GM21576 (cell line): ENCODE data around the gene MYD88.
"Not testable (repeated sequence)": the region's sequence is repeated elsewhere in the genome, so short reads cannot be mapped to it uniquely, and the experiment has no call there.

Experiments used
- ATAC-seq: cut with Tn5 transposase; IDR thresholded peaks from one replicate; pipeline ENCODE4 v1.9.1; 2021; ENCODE audit warnings: mild to moderate bottlenecking, moderate library complexity; ENCODE audit not compliant: unreplicated experiment

The MYD88 gene

DNA sequence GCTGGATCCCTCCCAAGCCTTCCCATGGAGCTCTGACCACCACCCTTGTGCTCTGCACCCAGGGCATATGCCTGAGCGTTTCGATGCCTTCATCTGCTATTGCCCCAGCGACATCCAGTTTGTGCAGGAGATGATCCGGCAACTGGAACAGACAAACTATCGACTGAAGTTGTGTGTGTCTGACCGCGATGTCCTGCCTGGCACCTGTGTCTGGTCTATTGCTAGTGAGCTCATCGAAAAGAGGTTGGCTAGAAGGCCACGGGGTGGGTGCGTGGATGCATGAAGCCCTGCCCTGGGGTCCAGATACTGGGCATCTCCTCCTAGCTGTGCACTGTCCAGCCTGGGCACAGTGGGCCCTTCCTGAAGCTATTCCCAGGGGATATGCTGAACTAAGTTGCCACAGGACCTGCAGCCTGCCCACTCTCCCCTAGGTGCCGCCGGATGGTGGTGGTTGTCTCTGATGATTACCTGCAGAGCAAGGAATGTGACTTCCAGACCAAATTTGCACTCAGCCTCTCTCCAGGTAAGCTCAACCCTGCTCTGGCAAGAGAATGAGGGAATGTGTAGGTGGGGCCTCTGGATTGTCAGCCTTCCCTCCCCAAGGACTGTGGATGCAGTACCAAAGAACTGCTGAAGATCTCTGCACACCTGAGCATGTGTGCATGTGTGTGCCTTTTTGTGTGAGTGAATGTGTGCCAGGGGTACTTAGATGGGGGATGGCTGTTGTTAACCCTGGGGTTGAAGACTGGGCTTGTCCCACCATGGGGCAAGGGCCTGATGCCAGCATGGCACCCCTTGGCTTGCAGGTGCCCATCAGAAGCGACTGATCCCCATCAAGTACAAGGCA, 2.1 kb downstream of the MYD88 start:
- ATAC-seq, result no peak

DNA sequence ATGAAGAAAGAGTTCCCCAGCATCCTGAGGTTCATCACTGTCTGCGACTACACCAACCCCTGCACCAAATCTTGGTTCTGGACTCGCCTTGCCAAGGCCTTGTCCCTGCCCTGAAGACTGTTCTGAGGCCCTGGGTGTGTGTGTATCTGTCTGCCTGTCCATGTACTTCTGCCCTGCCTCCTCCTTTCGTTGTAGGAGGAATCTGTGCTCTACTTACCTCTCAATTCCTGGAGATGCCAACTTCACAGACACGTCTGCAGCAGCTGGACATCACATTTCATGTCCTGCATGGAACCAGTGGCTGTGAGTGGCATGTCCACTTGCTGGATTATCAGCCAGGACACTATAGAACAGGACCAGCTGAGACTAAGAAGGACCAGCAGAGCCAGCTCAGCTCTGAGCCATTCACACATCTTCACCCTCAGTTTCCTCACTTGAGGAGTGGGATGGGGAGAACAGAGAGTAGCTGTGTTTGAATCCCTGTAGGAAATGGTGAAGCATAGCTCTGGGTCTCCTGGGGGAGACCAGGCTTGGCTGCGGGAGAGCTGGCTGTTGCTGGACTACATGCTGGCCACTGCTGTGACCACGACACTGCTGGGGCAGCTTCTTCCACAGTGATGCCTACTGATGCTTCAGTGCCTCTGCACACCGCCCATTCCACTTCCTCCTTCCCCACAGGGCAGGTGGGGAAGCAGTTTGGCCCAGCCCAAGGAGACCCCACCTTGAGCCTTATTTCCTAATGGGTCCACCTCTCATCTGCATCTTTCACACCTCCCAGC, 2.9 kb downstream of the MYD88 start:
- ATAC-seq, result no peak

DNA sequence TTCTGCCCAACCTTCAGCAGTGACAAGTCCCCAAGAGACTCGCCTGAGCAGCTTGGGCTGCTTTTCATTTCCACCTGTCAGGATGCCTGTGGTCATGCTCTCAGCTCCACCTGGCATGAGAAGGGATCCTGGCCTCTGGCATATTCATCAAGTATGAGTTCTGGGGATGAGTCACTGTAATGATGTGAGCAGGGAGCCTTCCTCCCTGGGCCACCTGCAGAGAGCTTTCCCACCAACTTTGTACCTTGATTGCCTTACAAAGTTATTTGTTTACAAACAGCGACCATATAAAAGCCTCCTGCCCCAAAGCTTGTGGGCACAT, 3.5 kb downstream of the MYD88 start:
- no peak for ATAC-seq

DNA sequence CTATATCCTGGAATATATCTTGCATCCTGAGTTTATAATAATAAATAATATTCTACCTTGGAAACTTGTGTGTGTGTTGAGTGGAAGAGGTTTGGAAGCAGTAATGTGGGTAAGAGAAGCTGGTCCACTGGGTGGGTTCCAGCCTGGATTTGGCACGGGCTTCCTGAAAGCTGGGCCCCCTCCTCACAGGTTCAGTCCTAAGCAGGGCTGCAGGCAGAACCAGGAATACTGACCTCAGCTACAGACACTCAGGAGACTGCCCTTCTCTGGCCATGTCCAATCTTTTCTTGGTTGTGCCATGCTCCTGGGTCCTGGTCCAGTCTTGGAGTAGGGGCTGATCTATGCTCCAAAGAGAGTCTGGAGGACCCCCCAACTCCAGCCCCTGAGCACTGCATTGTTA, 4.5 kb downstream of the MYD88 start:
- no peak for ATAC-seq

DNA sequence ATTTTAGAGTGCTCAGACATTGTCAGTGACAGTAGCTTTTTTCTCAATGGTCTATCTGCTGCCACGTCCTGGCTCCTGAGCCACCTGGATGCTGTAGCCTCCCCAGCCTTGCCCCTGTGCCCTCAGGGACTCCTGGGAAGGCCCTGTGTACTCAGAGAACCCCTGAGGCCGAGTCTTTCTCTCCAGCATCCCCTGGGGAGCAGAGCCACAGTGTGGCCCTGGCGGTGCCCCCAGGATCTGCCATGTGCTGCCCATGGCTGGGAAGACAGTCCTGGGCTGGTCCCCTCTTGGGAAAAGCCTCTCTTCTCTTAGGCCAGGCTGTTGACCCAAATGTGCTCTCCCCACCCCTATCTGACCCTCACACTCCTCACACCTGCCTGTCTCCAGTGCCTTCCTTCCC, 5.0 kb downstream of the MYD88 start:
- ATAC-seq, result no peak

DNA sequence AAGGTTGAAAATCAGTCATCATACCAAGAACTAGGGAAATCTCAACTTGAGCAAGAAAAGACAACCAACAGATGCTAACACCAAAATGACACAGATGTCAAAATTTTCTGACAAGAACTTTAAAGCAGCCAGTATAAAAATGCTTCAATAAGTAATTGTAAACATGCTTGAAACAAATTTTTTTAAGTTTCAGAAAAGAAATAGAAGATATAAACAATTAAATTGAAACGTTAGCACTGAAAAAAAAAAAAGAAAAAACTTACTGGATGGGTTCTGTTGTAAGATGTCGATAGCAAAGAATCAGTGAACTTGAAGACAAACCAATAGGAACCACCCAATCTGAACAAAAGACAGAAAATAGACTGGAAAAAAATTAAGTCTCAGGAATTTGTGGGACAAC, 8.0 kb downstream of the MYD88 start:
- ATAC-seq, result no peak

DNA sequence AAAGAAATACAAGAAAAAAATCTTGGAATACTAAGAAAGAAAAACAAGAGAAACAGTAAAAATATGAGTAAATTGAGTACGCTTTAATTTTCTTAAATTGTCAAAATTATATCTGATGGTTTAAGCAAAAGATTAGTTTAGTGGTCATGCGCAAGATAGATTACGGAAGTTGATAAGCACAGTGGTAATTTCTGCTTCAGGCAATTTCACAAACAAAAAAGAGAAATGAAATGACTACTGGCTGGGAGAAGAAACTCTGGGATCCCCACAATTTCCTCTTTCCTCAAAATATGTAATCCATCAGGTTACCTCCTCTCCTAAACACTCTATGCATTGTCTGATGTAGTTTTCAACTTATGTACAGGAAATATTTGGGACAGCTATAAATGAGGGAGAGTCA, 9.0 kb downstream of the MYD88 start:
- ATAC-seq, result no peak

DNA sequence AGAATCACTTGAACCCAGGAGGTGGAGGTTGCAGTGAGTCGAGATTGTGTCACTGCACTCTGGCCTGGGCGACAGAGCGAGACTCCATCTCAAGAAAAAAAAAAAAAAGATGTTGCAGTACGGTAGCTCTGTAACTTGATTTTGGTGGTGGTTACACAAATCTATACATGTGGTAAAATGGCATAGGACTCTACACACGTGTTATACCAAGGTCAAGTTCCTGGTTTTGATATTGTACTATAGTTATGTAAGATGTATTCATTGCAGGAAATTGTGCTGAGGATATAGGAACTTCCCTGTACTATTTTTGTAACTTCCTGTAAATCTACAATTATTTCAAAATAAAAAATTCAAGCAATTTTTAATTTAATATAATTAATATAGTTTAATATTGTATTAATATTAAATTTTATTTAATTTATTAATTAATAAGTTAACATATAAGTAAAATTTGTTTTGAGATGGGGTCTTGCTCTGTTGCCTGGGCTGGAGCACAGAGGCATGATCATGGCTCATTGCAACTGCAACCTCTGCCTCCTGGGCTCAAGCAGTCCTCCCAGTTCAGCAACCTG, 9.9 kb downstream of the MYD88 start:
- ATAC-seq, result no peak

DNA sequence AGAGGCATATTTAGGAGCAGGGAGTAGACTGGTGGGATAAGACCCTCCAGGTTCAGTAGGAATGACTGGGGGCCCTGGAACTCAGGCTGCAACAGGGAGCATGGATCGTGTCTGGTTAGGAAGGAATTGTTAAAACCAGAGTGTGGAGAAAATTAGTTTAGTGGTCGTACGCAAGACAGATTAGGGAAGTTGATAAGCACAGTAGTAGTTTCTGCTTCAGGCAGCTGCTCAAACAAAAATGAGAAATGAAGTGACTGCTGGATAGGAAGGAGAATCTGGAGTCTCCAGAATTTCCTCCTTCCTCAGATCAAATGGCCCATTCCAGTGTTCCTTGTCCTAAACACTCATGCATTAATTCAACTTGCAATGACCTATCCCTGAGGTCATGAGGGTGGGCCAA, 11.2 kb downstream of the MYD88 start:
- ATAC-seq, result no peak

DNA sequence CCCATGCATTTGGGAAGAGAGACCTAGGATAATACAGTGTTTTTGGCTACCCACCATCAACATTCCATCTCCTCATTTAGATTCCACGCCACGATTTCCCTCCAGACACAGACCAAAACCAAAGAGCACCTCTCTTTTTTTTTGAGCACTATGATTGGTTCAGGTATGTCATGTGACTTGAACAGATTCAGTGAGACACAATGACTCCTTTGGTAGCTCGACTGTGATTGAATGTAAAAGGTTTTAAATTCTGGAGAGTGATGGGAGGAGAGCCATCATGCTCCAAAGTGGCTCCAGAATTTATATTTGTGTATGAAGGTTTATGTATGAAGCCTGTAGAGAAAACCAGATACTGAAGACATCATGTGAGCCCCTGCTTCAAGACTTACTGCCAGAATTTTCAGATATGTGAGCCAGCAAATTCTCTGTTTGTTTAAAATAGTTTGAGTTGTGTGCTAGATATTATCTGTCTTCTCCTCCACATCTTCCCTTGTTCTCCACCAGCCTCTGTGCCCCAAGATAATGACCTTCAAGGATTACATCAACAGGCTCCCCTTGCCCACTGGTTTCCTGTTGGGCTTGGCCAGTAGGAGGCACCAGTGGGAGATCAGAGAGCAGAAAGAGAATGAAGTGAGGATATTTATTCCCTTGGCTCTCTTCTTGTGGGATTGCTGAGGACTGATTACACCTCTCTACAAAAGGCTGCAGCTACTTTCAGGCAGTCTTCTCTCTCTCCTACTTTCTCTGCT, 12.5 kb downstream of the MYD88 start:
- no peak for ATAC-seq

DNA sequence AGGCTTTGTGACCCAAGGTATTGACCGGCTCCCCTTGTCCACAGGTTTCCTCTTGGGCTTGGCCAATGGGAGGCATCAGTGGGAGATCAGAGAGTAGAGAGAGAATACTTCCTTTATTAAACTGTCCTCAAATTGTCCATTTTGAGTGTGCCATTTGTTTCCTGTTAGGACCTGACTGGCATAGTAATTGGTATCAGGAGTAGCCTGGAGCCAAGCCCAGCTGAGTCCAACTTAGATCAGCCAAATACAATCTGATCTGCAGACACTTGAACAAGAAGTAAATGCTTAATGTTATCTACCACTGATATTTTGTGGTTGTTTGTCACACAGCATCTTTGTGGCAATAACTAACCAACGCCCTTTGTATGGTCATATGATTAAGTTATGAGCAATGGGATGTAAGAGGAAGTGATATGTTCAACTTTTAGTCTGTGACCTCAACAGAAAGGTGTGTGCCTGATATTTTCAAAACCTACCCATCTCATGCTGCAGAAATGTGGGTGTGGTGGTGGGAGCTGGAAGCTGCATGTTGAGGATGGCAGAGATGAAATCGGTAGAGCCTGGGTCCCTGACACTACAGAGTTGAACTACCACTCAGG, 13.3 kb downstream of the MYD88 start:
- no peak for ATAC-seq

DNA sequence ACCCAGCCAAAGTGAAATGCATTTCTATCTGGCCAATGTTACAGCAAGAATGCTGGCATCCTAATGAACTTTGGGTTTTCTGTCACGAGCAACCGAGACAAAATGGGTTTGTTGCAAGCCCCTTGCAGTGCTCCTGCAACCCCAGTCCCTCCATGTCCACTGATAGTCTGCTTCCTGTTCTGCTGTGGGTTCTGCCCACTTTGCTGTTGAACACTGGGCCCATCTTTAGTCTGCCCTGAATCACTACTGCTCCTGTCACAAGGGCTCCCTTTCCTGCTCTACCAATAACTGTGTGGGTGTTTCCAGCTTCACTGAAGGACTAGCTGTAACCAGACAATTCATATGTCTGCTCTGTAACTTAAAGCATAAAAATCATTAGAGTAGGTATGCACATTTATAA, 14.1 kb downstream of the MYD88 start:
- ATAC-seq, result no peak

DNA sequence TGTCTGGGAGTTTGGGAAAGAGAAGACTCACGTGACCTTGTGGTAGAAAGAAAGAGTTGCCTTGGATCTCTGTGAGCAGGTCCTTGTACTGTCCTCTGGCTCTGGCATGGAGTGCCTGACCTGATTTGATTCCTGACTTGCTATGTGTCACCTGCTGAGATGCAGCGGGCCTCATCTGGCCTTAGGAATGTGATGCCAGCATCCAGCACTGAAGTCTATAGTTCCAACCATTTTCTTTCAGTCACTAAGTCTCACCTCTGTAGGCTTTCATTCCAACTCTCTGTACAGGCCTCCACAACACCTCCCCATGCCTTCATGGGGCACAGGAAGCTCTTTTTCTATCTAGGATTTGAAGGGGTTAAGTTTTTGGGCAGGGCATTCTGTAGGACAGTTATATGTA, 14.8 kb downstream of the MYD88 start:
- ATAC-seq, result no peak

DNA sequence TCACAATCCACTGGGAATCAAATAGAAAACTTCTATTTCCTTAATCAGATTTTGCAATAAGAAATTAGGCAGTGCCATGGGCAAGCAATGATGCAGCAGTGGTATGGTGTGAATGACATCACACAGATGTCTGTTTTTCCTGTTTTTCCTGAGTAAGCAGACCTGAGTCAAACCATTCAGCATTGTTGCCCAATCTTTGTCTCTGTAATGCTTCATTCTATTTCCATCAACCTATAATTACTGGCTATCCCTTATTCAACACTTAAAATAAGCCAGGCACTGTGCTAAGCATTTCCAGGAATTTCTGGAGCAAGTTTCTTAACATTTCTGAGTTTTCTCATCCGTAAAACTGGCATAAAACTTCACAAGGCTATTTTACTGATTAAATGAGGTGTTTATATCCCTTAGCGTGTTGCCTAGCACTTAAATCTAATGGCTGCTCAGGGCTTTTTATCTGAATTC, 15.6 kb downstream of the MYD88 start:
- no peak for ATAC-seq

DNA sequence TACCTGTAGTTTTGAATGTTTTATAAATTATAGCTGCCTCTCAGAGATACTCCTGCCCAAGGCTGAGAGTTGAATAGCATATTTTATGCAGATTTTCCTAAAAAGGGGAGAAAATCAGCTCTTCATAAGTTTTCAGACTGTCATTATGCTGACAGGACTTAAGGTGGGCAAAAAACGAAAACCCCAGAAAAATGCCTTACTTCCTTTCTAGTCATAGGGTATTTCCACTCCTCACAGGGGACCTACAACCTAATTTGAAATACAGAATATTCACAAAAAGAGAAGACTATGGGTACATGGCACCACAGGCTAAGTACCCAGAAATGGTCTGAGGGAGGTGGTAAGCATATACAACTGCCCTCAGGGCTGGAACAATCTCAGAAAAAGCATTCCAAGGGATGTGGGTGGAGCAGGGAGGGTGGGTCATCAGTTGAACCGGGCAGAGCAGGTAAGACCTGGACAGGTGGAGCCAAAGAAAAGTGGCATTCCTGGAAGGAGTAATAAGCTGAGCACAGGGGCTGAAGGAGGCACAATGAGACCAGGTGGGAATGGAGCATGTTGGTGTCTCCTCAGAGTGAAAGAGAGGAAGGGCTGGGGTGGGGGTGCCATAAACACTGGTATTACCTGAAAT, 16.3 kb downstream of the MYD88 start:
- no peak for ATAC-seq

DNA sequence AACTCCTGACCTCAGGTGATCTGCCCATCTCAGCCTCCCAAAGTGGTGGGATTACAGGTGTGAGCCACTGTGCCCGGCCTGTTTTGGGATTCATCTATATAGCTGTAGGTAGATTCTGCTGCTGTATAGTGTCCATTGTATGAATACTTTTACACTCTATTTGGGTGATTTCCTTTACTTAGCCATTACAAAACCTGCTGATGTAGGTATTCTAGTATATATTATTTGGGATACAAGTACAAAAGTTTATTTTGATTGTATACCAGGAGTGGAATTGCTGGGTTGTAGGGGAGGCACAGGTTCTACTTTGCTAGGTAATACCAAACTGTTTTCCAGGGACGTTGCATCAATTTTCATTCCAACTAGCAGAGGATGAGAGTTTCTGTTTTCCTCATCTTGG, 17.4 kb downstream of the MYD88 start:
- no peak for ATAC-seq

DNA sequence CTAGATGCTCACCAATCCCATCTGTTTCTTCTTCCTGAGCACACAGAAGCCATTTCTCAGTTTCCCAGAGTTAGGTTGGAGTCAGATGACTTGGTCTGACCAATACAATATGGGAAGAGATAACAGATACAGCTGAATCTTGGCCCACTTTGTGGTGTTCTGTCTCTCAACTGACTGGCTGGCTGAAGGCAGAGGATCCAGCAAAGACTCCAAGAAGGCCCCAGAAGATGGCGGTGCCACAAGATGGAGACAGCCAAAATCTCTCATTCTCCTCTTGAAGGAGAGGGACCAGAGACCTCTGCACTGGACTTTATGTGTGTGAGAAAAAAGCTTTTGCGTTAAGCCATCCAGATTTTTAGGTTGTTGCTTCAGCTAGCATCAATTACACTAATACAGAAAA, 18.7 kb downstream of the MYD88 start:
- ATAC-seq, result no peak

DNA sequence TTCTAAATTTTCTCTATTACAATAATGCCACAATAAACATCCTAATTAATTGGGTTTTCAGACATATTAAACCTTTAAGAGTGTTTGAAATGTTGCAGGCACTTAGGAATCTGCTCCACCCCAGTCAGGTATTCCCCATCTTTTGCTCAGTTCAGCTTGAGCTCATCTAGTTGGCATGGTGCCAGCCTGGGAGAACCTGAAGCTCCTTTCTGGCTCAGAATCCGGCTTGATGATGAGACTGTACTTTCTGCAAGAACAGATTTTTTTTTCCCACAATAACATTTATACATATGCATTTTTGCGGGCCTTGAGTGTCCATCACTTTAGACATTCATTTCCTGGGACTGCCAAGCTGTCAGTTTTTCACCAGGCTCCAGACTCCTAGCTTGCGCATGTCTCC, 19.1 kb downstream of the MYD88 start:
- ATAC-seq, result no peak

DNA sequence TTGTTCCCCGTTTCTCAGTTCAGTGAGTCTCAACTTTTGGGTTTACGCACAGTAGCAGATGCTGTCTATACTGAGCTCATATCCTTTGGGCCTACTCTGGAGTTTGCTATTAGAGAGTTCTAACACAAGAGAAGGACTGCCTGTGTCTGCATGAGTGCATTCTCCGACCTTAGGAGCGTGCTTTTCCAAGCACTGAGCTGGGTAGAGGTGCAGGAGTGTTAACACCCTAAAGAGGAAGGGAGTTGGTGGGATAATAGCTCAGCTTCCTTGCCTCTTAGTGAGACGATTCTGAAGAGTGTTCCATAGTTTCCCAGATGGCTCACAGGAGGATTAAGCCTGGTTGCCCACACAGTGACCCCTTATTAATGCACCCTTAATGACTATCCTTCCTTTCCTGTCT, 20.0 kb downstream of the MYD88 start:
- no peak for ATAC-seq

DNA sequence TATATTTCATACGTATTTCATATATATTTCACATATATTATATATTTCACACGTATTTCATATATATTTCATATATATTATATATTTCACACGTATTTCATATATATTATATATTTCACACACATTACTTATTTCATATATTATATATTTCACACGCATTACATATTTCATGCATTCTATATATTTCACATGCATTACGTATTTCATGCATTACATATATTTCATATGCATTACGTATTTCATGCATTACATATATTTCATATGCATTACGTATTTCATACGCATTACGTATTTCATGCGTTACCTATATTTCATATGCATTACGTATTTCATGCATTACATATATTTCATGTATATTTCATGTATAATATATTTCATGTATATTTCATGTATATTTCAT, 22.2 kb downstream of the MYD88 start:
- ATAC-seq, result not testable (repeated sequence)
